HEK293 (cell line): Measurements from ENCODE around the gene CDH2.

Experiments
- CTCF ChIA-PET: fragments of 350-600 bp; formaldehyde crosslinking; extraction: SDS; loops from one replicate; lab custom pipeline; 2021; ENCODE audit warnings: antibody characterized with exemption; lab: Yijun Ruan, JAX
- POLR2A ChIA-PET: fragments of 300-600 bp; formaldehyde crosslinking; extraction: SDS; loops from one replicate; lab custom pipeline; 2020; ENCODE audit warnings: antibody characterized with exemption, inconsistent platforms; lab: Yijun Ruan, JAX
- H3K27ac ChIP-seq: fragments of 200-500 bp; sonication (Bioruptor generic); 2 replicates; pipeline ENCODE4 v1.5.1; 2014; ENCODE audit warnings: low read depth, low read length, control low read depth, inconsistent platforms; ENCODE audit errors: extremely low read depth
- H3K36me3 ChIP-seq, 2 experiments: fragments of 200-500 bp in 1 of 2; sonication (Bioruptor generic) in 1 of 2; 1 replicate in 1 of 2; 2 replicates in 1 of 2; pipeline ENCODE4 v1.5.1; 2014 to 2017; ENCODE audit warnings: inconsistent platforms in 2 of 2, low read length in 2 of 2; ENCODE audit not compliant: control insufficient read depth in 2 of 2, insufficient read depth in 1 of 2
- H3K4me1 ChIP-seq: fragments of 200-500 bp; sonication (Bioruptor generic); 2 replicates; pipeline ENCODE4 v1.5.1; 2014; ENCODE audit warnings: mild to moderate bottlenecking, low read length, inconsistent platforms; ENCODE audit not compliant: control insufficient read depth, insufficient read depth
- H3K4me3 ChIP-seq: 2 replicates; pipeline ENCODE4 v1.5.1; 2011; ENCODE audit warnings: low read depth, mild to moderate bottlenecking, control low read depth, low read length, moderate library complexity
- H3K9me3 ChIP-seq: fragments of 200-500 bp; sonication (Bioruptor generic); 2 replicates; pipeline ENCODE4 v1.5.1; 2014; ENCODE audit warnings: low read depth, low read length, inconsistent platforms; ENCODE audit not compliant: control insufficient read depth, insufficient read depth
- GFI1B ChIP-seq: fragments of 450-650 bp; formaldehyde crosslinking; IDR thresholded peaks from 2 replicates; pipeline ENCODE4 v1.5.1; 2016; ENCODE audit warnings: missing biosample characterization, missing genetic modification characterization
- KLF1 ChIP-seq: fragments of 450-650 bp; formaldehyde crosslinking; IDR thresholded peaks from 2 replicates; pipeline ENCODE4 v1.5.1; 2016; ENCODE audit warnings: missing biosample characterization, missing genetic modification characterization
- KLF16 ChIP-seq: fragments of 450-650 bp; formaldehyde crosslinking; IDR thresholded peaks from 2 replicates; pipeline ENCODE4 v1.5.1; 2017; ENCODE audit warnings: missing biosample characterization, missing genetic modification characterization
- MEIS1 ChIP-seq: sonication (generic); formaldehyde crosslinking; IDR thresholded peaks from 2 replicates; pipeline ENCODE4 v1.8.1; 2022; ENCODE audit warnings: missing genetic modification reagents, mild to moderate bottlenecking, borderline replicate concordance
- PRDM10 ChIP-seq: fragments of 450-650 bp; formaldehyde crosslinking; IDR thresholded peaks from 2 replicates; pipeline ENCODE4 v1.5.1; 2016; ENCODE audit warnings: missing biosample characterization, missing genetic modification characterization
- REPIN1 ChIP-seq: fragments of 450-650 bp; formaldehyde crosslinking; IDR thresholded peaks from 2 replicates; pipeline ENCODE4 v1.5.1; 2017; ENCODE audit warnings: missing biosample characterization, missing genetic modification characterization, low read depth
- ZBTB1 ChIP-seq: fragments of 450-650 bp; formaldehyde crosslinking; IDR thresholded peaks from 2 replicates; pipeline ENCODE4 v1.5.1; 2016; ENCODE audit warnings: missing biosample characterization, missing genetic modification characterization
- ZNF146 ChIP-seq: fragments of 450-650 bp; formaldehyde crosslinking; IDR thresholded peaks from 2 replicates; pipeline ENCODE4 v1.5.1; 2016; ENCODE audit warnings: missing biosample characterization, missing genetic modification characterization
- ZNF211 ChIP-seq: fragments of 450-650 bp; formaldehyde crosslinking; IDR thresholded peaks from 2 replicates; pipeline ENCODE4 v1.5.1; 2016; ENCODE audit warnings: low read depth, missing biosample characterization, missing genetic modification characterization
- ZNF23 ChIP-seq: fragments of 450-650 bp; formaldehyde crosslinking; IDR thresholded peaks from 2 replicates; pipeline ENCODE4 v1.5.1; 2016; ENCODE audit warnings: missing biosample characterization, missing genetic modification characterization, borderline replicate concordance
- ZNF26 ChIP-seq: fragments of 450-650 bp; formaldehyde crosslinking; IDR thresholded peaks from 2 replicates; pipeline ENCODE4 v1.5.1; 2016; ENCODE audit warnings: missing biosample characterization, missing genetic modification characterization
- ZNF280D ChIP-seq: fragments of 450-650 bp; formaldehyde crosslinking; IDR thresholded peaks from 2 replicates; pipeline ENCODE4 v1.5.1; 2016; ENCODE audit warnings: missing biosample characterization, missing genetic modification characterization
- ZNF510 ChIP-seq: fragments of 450-650 bp; formaldehyde crosslinking; IDR thresholded peaks from 2 replicates; pipeline ENCODE4 v1.5.1; 2018; ENCODE audit warnings: mild to moderate bottlenecking, missing genetic modification characterization, missing biosample characterization; ENCODE audit not compliant: insufficient replicate concordance
- ZNF549 ChIP-seq: fragments of 450-650 bp; IDR thresholded peaks from 2 replicates; pipeline ENCODE4 v1.5.1; 2018; ENCODE audit warnings: missing biosample characterization, missing genetic modification characterization, mild to moderate bottlenecking, inconsistent platforms, moderate library complexity
- ZNF558 ChIP-seq: fragments of 450-650 bp; formaldehyde crosslinking; IDR thresholded peaks from 2 replicates; pipeline ENCODE4 v1.5.1; 2016; ENCODE audit warnings: missing biosample characterization, missing genetic modification characterization
- ZNF660 ChIP-seq: fragments of 450-650 bp; IDR thresholded peaks from 2 replicates; pipeline ENCODE4 v1.5.1; 2018; ENCODE audit warnings: missing biosample characterization, mild to moderate bottlenecking, missing genetic modification characterization
- ZNF768 ChIP-seq: fragments of 450-650 bp; formaldehyde crosslinking; IDR thresholded peaks from 2 replicates; pipeline ENCODE4 v1.5.1; 2018; ENCODE audit warnings: missing biosample characterization, mild to moderate bottlenecking, missing genetic modification characterization
- ZNF837 ChIP-seq: fragments of 450-650 bp; formaldehyde crosslinking; IDR thresholded peaks from 2 replicates; pipeline ENCODE4 v1.5.1; 2016; ENCODE audit warnings: missing biosample characterization, missing genetic modification characterization

Gene CDH2

GRCh38 chr18:28126768-28127167 is 50.2 kb downstream of the CDH2 start:
- Histone ChIP-seq H3K9me3 (no peaks in the 10 kb centered on the region), H3K4me3 (no peak overlapping the region), H3K36me3 (no peaks in the 10 kb centered on the region), H3K4me1 (peaks cover 12% of the 10 kb centered on the region), H3K27ac (no peak overlapping the region)
- ChIA-PET CTCF (no interaction called here), POLR2A (no interaction called here)
- TF ChIP-seq KLF16 (tag by site-specific recombination), result no peak

- TF ChIP-seq ZNF26 (tag by site-specific recombination) (no peak), ZNF660 (tag by site-specific recombination) (no peak), ZNF280D (tag by site-specific recombination) (no peak), ZNF211 (no peak), MEIS1 (CRISPR knock-in tag) (no peak), ZBTB1 (tag by site-specific recombination) (no peak)
- Histone ChIP-seq H3K4me1 (peaks cover 12% of the 10 kb centered on the region), H3K27ac (no peak overlapping the region), H3K36me3 (no peaks in the 10 kb centered on the region), H3K9me3 (no peaks in the 10 kb centered on the region), H3K4me3 (no peak overlapping the region)
- POLR2A ChIA-PET, result no interaction called here
- CTCF ChIA-PET, result no interaction called here
These were observed 51.9 kb downstream of the CDH2 start for GRCh38 chr18:28125051-28125450.

- TF ChIP-seq ZNF558 (tag by site-specific recombination) (no peak), ZNF549 (tag by site-specific recombination) (peak; percentile 55; the same call in 1 of the 2 replicates)
- Histone ChIP-seq H3K36me3 (no peaks in the 10 kb centered on the region), H3K4me1 (peaks cover 12% of the 10 kb centered on the region), H3K27ac (no peak overlapping the region), H3K4me3 (no peak overlapping the region), H3K9me3 (no peaks in the 10 kb centered on the region)
- ChIA-PET POLR2A (no interaction called here), CTCF (no interaction called here)
These were observed 52.5 kb downstream of the CDH2 start for GRCh38 chr18:28124131-28125029.

GRCh38 chr18:28123401-28124030 is 53.4 kb downstream of the CDH2 start:
- Histone ChIP-seq H3K9me3 (no peaks in the 10 kb centered on the region), H3K27ac (no peak overlapping the region), H3K36me3 (no peaks in the 10 kb centered on the region), H3K4me3 (no peak overlapping the region), H3K4me1 (peaks cover 12% of the 10 kb centered on the region)
- POLR2A ChIA-PET, result no interaction called here
- CTCF ChIA-PET, result interaction anchor here (0.7 kb wide), 1 partner anchor 110 kb away, joined by 3 read pairs; no protein-coding TSS in a partner anchor
- TF ChIP-seq ZNF510 (tag by site-specific recombination) (no peak), KLF1 (no peak), PRDM10 (no peak), KLF16 (tag by site-specific recombination) (no peak), REPIN1 (tag by site-specific recombination) (no peak), ZNF23 (tag by site-specific recombination) (no peak), ZNF146 (tag by site-specific recombination) (no peak), GFI1B (tag by site-specific recombination) (no peak), ZNF837 (tag by site-specific recombination) (no peak), ZNF768 (tag by site-specific recombination) (no peak)
